KMS-11 (cell line): ENCODE measurements around the gene NDST4.

Source experiments
- H2AFZ ChIP-seq: fragments of 200-600 bp; sonication (generic); 2 replicates; pipeline ENCODE4 v1.6.1; 2016; ENCODE audit warnings: antibody characterized with exemption, mixed run types, low read depth
- H3K27ac ChIP-seq: fragments of 200-600 bp; sonication (generic); 2 replicates; pipeline ENCODE4 v1.6.1; 2016; ENCODE audit warnings: mild to moderate bottlenecking, mixed run types
- H3K27me3 ChIP-seq: fragments of 200-600 bp; sonication (generic); 2 replicates; pipeline ENCODE4 v1.6.1; 2017; ENCODE audit warnings: mild to moderate bottlenecking, low read depth, mixed run types, moderate library complexity; ENCODE audit not compliant: insufficient read depth
- H3K36me3 ChIP-seq: fragments of 200-600 bp; sonication (generic); 2 replicates; pipeline ENCODE4 v1.6.1; 2017; ENCODE audit warnings: mild to moderate bottlenecking, mixed run types; ENCODE audit not compliant: insufficient read depth
- H3K4me1 ChIP-seq: fragments of 200-600 bp; sonication (generic); 2 replicates; pipeline ENCODE4 v1.6.1; 2016; ENCODE audit warnings: mild to moderate bottlenecking, low read depth, mixed run types; ENCODE audit not compliant: poor library complexity, severe bottlenecking
- H3K4me2 ChIP-seq: fragments of 200-600 bp; sonication (generic); 2 replicates; pipeline ENCODE4 v1.7.0; 2016; ENCODE audit warnings: mild to moderate bottlenecking, mixed run types
- H3K4me3 ChIP-seq: fragments of 200-600 bp; sonication (generic); IDR thresholded peaks from 2 replicates; pipeline ENCODE4 v1.6.1; 2017; ENCODE audit warnings: low read depth, low read length, mixed read lengths; ENCODE audit not compliant: insufficient read depth
- H3K79me2 ChIP-seq: fragments of 200-600 bp; sonication (generic); 2 replicates; pipeline ENCODE4 v1.6.1; 2016; ENCODE audit warnings: low read depth, mixed run types; ENCODE audit not compliant: insufficient read depth
- H3K9ac ChIP-seq: fragments of 200-600 bp; sonication (generic); 2 replicates; pipeline ENCODE4 v1.6.1; 2016; ENCODE audit warnings: mild to moderate bottlenecking, mixed run types
- H4K20me1 ChIP-seq: fragments of 200-600 bp; sonication (generic); 2 replicates; pipeline ENCODE4 v1.6.1; 2016; ENCODE audit warnings: mild to moderate bottlenecking, mixed run types; ENCODE audit not compliant: insufficient read depth
- TF ChIP-seq, protein P1 (sequence below): fragments of 200-600 bp; sonication (generic); conservative IDR thresholded peaks from 2 replicates; pipeline ENCODE4 v1.6.1; 2017; ENCODE audit warnings: low read depth, mild to moderate bottlenecking, antibody characterized with exemption, low read length, moderate library complexity, mixed read lengths

NDST4 gene

GRCh38 chr4:114807357-114807756 lies 306.1 kb downstream of the NDST4 start:
- Histone ChIP-seq H3K27me3 (no peaks in the 10 kb centered on the region), H2AFZ (peak overlapping the region; percentile 1; the same call in 1 of the 2 replicates), H3K79me2 (no peaks in the 10 kb centered on the region), H3K4me3 (no peak overlapping the region), H3K9ac (no peak overlapping the region), H3K4me1 (no peaks in the 10 kb centered on the region), H3K36me3 (no peaks in the 10 kb centered on the region), H3K27ac (no peak overlapping the region), H4K20me1 (no peaks in the 10 kb centered on the region), H3K4me2 (no peak overlapping the region)
- TF ChIP-seq, protein P1, sequence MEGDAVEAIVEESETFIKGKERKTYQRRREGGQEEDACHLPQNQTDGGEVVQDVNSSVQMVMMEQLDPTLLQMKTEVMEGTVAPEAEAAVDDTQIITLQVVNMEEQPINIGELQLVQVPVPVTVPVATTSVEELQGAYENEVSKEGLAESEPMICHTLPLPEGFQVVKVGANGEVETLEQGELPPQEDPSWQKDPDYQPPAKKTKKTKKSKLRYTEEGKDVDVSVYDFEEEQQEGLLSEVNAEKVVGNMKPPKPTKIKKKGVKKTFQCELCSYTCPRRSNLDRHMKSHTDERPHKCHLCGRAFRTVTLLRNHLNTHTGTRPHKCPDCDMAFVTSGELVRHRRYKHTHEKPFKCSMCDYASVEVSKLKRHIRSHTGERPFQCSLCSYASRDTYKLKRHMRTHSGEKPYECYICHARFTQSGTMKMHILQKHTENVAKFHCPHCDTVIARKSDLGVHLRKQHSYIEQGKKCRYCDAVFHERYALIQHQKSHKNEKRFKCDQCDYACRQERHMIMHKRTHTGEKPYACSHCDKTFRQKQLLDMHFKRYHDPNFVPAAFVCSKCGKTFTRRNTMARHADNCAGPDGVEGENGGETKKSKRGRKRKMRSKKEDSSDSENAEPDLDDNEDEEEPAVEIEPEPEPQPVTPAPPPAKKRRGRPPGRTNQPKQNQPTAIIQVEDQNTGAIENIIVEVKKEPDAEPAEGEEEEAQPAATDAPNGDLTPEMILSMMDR = no peak

DNA sequence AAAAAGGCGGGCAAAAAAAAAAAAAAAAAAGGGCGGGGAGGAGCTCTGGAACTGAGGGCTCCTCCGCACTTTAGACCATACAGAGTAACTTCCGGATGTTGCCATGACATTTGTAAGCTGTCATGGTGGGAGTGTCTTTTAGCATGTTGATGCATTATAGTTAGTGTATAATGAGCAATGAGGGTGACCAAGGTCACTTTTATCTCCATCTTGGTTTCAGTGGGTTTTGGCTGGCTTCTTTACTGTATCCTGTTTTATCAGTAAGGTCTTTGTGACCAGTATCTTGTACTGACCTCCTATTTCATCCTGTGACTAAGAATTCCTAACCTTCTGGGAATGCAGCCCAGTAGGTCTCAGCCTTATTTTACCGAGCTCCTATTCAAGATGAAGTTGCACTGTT lies 321.4 kb downstream of the NDST4 start:
- H4K20me1 ChIP-seq = no peaks in the 10 kb centered on the region
- H3K9ac ChIP-seq = no peak overlapping the region
- no peak overlapping the region for H2AFZ ChIP-seq
- no peaks in the 10 kb centered on the region for H3K79me2 ChIP-seq
- no peaks in the 10 kb centered on the region for H3K27me3 ChIP-seq
- no peak overlapping the region for H3K27ac ChIP-seq
- no peak overlapping the region for H3K4me3 ChIP-seq
- no peaks in the 10 kb centered on the region for H3K4me1 ChIP-seq
- TF ChIP-seq, protein P1 = no peak
- no peak overlapping the region for H3K4me2 ChIP-seq
- no peaks in the 10 kb centered on the region for H3K36me3 ChIP-seq

GRCh38 chr4:114785570-114785969 lies 327.9 kb downstream of the NDST4 start:
- Histone ChIP-seq H3K36me3 (no peaks in the 10 kb centered on the region), H3K9ac (no peak overlapping the region), H3K4me1 (no peaks in the 10 kb centered on the region), H3K27me3 (no peaks in the 10 kb centered on the region), H3K4me2 (no peak overlapping the region), H3K4me3 (no peak overlapping the region), H3K79me2 (no peaks in the 10 kb centered on the region), H4K20me1 (no peaks in the 10 kb centered on the region), H3K27ac (no peak overlapping the region), H2AFZ (no peak overlapping the region)
- TF ChIP-seq, protein P1 = no peak

DNA sequence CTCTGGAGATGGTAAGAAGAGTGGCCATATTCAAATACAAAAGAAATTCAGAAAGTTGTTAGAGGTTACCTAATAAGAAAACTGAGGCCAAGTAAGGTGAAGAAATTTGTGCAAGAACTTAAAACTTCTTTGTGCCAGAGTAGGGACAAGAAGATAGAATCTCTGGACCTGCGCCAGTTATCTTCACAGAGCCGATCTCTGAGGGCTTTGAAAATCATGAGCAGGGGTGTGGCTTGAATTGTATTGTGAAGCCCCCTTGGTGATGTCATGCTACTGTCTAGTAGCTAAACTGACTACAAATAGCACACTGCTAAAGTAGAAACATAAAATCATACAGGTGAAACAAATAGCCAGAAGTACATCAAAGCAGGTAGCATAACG lies 330.2 kb downstream of the NDST4 start:
- H4K20me1 ChIP-seq = no peaks in the 10 kb centered on the region
- no peaks in the 10 kb centered on the region for H3K79me2 ChIP-seq
- H3K4me2 ChIP-seq = no peak overlapping the region
- TF ChIP-seq, protein P1 = no peak
- no peak overlapping the region for H3K9ac ChIP-seq
- no peak overlapping the region for H3K4me3 ChIP-seq
- H3K27me3 ChIP-seq = no peaks in the 10 kb centered on the region
- no peaks in the 10 kb centered on the region for H3K36me3 ChIP-seq
- no peak overlapping the region for H2AFZ ChIP-seq
- H3K27ac ChIP-seq = no peak overlapping the region
- H3K4me1 ChIP-seq = no peaks in the 10 kb centered on the region
